Stimulated activated CD8-positive, alpha-beta memory T cell treated with anti-CD3 and anti-CD28 coated beads, Interleukin-2, amount 100 ng/mL, for 48 hours (primary cell): ENCODE data around the gene CPLX3.

Source experiments
- DNase-seq, 2 donors: peaks; one replicate each; pipeline ENCODE4 v3.0.0-alpha.2; 2020; ENCODE audit warnings: low read depth in 2 of 2

The CPLX3 gene

GRCh38 chr15:74802290-74802689 is 24.1 kb upstream of the CPLX3 start:
- DNase-seq: no peak

- no peak for DNase-seq
Measured at GRCh38 chr15:74802862-74803447, 23.5 kb upstream of the CPLX3 start.

GRCh38 chr15:74804935-74805334 is 21.5 kb upstream of the CPLX3 start:
- no peak for DNase-seq

GRCh38 chr15:74807282-74807681 is 19.1 kb upstream of the CPLX3 start:
- DNase-seq: no peak

- no peak for DNase-seq
Measured at GRCh38 chr15:74808078-74808839, 18.2 kb upstream of the CPLX3 start.

GRCh38 chr15:74808840-74809229 is 17.6 kb upstream of the CPLX3 start:
- DNase-seq: no peak

- no peak for DNase-seq
Measured at GRCh38 chr15:74809242-74809641, 17.2 kb upstream of the CPLX3 start.

GRCh38 chr15:74809956-74810355 is 16.5 kb upstream of the CPLX3 start:
- DNase-seq: no peak

- DNase-seq: no peak
Measured at GRCh38 chr15:74812533-74812932, 13.9 kb upstream of the CPLX3 start, which contains the start of gene LMAN1L. TSS of gene LMAN1L (plus strand) at chr15:74812835. CDS start at chr15:74812855, 20 bp downstream.

- DNase-seq: no peak
Measured at GRCh38 chr15:74815121-74815934, 11.1 kb upstream of the CPLX3 start.

GRCh38 chr15:74815961-74816360 is 10.5 kb upstream of the CPLX3 start:
- DNase-seq: no peak

GRCh38 chr15:74816624-74817369 is 9.6 kb upstream of the CPLX3 start:
- DNase-seq: no peak

- no peak for DNase-seq
Measured at GRCh38 chr15:74817370-74817737, 9.1 kb upstream of the CPLX3 start.

GRCh38 chr15:74820056-74820455 is 6.4 kb upstream of the CPLX3 start:
- DNase-seq: no peak

GRCh38 chr15:74821091-74821789 is 5.2 kb upstream of the CPLX3 start:
- no peak for DNase-seq

- no peak for DNase-seq
Measured at GRCh38 chr15:74821790-74822158, 4.7 kb upstream of the CPLX3 start.

- DNase-seq: no peak
Measured at GRCh38 chr15:74822233-74822632, 4.2 kb upstream of the CPLX3 start.

- no peak for DNase-seq
Measured at GRCh38 chr15:74823324-74823723, 3.1 kb upstream of the CPLX3 start.

GRCh38 chr15:74824976-74825375 is 1.5 kb upstream of the CPLX3 start:
- no peak for DNase-seq

- no peak for DNase-seq
Measured at GRCh38 chr15:74825866-74826265, 561 bp upstream of the CPLX3 start.

GRCh38 chr15:74826921-74827320 is 494 bp downstream of the CPLX3 start:
- DNase-seq: no peak
